GM12872 (cell line): ENCODE measurements around the gene SAYSD1.

Experiments used
- TF ChIP-seq, protein P1 (sequence below): IDR thresholded peaks from 3 replicates; pipeline ENCODE4 v1.5.1; 2011; ENCODE audit warnings: low read depth, mild to moderate bottlenecking, low read length, moderate library complexity; ENCODE audit not compliant: insufficient read depth

The SAYSD1 gene

DNA sequence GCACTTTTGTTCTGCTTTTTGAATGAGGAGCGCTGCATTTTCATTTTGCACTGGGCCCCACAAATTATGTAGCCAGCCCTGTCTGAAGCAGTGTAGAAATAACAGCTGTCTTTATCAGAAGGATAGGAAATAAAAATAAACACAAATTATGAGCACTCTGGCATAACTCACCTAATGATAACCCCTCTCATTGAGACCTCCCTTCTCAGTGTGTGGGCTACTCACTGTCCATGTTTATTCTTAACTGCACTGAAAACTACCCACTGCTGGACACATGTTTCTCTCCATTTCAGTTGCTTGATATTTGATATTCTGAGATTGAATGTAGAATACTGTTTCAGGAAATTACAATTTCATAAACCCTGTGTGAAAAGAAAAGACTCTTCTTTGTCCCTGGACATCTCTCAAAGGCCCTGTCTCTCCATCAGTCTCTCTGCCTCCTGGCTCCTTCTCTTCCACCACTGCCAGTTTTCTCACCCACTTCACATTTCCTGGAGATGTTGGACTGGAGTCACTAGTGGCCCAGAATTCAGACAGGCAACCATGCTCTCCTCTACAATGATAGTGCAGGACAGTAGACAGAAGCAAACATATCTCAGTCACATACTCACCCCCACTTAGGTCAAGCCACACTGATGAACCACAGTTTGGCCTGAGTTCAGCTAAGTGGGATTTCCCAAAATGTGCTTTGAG lies 29.6 kb upstream of the SAYSD1 start:
- TF ChIP-seq, protein P1, sequence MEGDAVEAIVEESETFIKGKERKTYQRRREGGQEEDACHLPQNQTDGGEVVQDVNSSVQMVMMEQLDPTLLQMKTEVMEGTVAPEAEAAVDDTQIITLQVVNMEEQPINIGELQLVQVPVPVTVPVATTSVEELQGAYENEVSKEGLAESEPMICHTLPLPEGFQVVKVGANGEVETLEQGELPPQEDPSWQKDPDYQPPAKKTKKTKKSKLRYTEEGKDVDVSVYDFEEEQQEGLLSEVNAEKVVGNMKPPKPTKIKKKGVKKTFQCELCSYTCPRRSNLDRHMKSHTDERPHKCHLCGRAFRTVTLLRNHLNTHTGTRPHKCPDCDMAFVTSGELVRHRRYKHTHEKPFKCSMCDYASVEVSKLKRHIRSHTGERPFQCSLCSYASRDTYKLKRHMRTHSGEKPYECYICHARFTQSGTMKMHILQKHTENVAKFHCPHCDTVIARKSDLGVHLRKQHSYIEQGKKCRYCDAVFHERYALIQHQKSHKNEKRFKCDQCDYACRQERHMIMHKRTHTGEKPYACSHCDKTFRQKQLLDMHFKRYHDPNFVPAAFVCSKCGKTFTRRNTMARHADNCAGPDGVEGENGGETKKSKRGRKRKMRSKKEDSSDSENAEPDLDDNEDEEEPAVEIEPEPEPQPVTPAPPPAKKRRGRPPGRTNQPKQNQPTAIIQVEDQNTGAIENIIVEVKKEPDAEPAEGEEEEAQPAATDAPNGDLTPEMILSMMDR, result no peak

- TF ChIP-seq, protein P1, result no peak
Measured at GRCh38 chr6:39143238-39143930, 28.4 kb upstream of the SAYSD1 start.

DNA sequence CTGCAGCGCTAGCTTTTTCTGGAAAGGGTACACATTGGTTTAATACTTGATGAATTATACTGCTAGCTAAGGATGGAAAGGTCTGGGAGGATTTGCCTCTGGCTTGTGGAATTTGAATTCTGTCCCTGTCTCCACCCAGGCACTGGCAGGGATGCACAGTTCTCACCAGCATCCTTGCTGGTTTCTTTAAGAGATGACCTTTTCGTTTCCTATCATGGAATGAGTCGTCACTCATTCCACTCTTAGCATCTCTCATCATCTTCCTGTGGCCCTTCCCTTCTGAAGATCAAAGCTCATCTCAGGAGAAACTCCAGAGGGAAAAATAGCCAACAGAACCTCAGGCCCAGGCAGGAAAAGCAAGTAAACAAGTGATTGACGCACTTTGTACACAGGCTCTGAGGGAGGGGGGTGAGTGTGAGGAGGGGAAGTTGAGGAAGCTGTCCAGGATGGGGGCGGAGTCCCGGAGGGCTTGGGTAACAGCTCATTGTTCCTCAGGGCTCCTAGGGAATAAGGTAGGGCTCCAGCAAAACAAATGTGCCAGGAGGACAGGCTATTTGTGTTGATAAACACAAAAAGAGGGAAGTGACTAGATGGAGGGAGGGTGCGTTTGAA lies 25.7 kb upstream of the SAYSD1 start:
- TF ChIP-seq, protein P1, result no peak

DNA sequence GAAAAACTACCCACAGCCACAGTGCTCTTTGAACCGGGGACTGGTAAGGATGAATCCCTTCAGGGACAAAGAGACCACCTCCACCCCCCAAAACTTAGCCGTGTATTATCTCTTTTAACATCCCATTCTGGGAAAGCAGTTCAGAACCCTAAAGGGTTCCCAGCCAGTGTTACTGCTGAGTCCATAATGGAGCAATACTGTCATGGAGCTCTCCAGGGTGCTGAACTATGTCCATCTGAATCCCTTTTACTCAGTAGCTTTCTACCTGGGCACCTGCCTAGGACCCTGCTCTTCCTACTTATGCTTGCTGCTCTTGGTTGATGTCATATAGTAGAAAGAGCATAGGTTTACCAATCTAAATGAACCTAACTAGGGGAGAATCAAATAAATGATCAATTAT lies 22.3 kb upstream of the SAYSD1 start:
- TF ChIP-seq, protein P1, result no peak

GRCh38 chr6:39130691-39131090 lies 15.7 kb upstream of the SAYSD1 start:
- TF ChIP-seq, protein P1, result no peak

- TF ChIP-seq, protein P1, result no peak
Measured at GRCh38 chr6:39128832-39129231, 13.8 kb upstream of the SAYSD1 start.

GRCh38 chr6:39128106-39128505 lies 13.1 kb upstream of the SAYSD1 start:
- TF ChIP-seq, protein P1, result no peak
